HepG2 (cell line): ENCODE data around the gene CEP20. TPM values are rescaled to one million over a fixed set of nuclear protein-coding genes. Genes with fewer than 3 reads are reported as not detected.

Experiments
- ATAC-seq: fragments of 200-7000 bp; cut with Tn5 transposase; 3 replicates; pipeline ENCODE4 v1.9.1; 2020; ENCODE audit warnings: mild to moderate bottlenecking, moderate library complexity
- BruUV-seq: library from RNA; stranded (reverse); fragments of 400-500 nt; replicated peaks from 2 replicates; lab custom pipeline; 2021; lab: Mats Ljungman, UMichigan
- CTCF ChIA-PET: fragments of 300-600 bp; formaldehyde crosslinking; extraction: SDS; loops from one replicate; lab custom pipeline; 2021; ENCODE audit warnings: low total read pairs, inconsistent platforms, low intra/inter-chr PET ratio; lab: Yijun Ruan, JAX
- POLR2A ChIA-PET: fragments of 350-600 bp; sonication (Branson Sonifier 250); formaldehyde crosslinking; loops from one replicate; lab custom pipeline; 2020; ENCODE audit warnings: antibody characterized with exemption, inconsistent platforms; lab: Yijun Ruan, JAX
- DNase-seq: peaks from one replicate; pipeline ENCODE4 v3.0.0-alpha.2; 2015; ENCODE audit warnings: low spot score
- FAIRE-seq: peaks from 3 replicates; lab custom pipeline; 2011; peaks lifted over from hg19 to GRCh38; lab: Jason Lieb, UNC
- H2AFZ ChIP-seq: one replicate; pipeline ENCODE4 v1.6.1; 2011; ENCODE audit warnings: low read length, inconsistent platforms
- H3K27ac ChIP-seq: fragments of 300-600 bp; 3 replicates; pipeline ENCODE4 v1.8.0; 2011; ENCODE audit warnings: mixed run types, mild to moderate bottlenecking, mixed read lengths, low read length, inconsistent platforms; ENCODE audit not compliant: insufficient read depth; ENCODE audit errors: extremely low read length
- H3K27me3 ChIP-seq, 2 experiments: fragments of 200-600 bp in 1 of 2; 2 replicates in 1 of 2; 3 replicates in 1 of 2; pipeline versions ENCODE4 v1.6.0 to v1.8.0; 2011; ENCODE audit warnings: low read length in 2 of 2, mild to moderate bottlenecking in 2 of 2, moderate library complexity in 2 of 2, inconsistent platforms in 1 of 2; ENCODE audit not compliant: insufficient read depth in 2 of 2, control insufficient read depth in 1 of 2
- H3K36me3 ChIP-seq, 2 experiments: fragments of 200-600 bp in 1 of 2; replicated peaks in 1 of 2; 2 replicates in 1 of 2; 3 replicates in 1 of 2; pipeline versions ENCODE4 v1.5.1 to v1.8.0; 2011; ENCODE audit warnings: low read length in 2 of 2, inconsistent platforms in 1 of 2; ENCODE audit not compliant: insufficient read depth in 2 of 2, control insufficient read depth in 1 of 2
- H3K4me1 ChIP-seq: 2 replicates; pipeline ENCODE4 v1.5.1; 2012; ENCODE audit warnings: low read length, inconsistent platforms; ENCODE audit not compliant: insufficient read depth
- H3K4me2 ChIP-seq: 2 replicates; pipeline ENCODE4 v1.6.0; 2011; ENCODE audit warnings: low read depth, low read length, inconsistent platforms
- H3K4me3 ChIP-seq, 3 experiments: fragments of 200-600 bp in 1 of 3; sonication (generic), shearing (Covaris generic) in 1 of 3; replicated peaks in 1 of 3; 2 replicates each; pipeline ENCODE4 v1.5.1; 2011 to 2016; ENCODE audit warnings: low read length in 3 of 3, inconsistent platforms in 2 of 3, low read depth in 2 of 3, mild to moderate bottlenecking in 2 of 3, control low read depth in 1 of 3, mixed read lengths in 1 of 3; ENCODE audit not compliant: insufficient read depth in 1 of 3
- H3K79me2 ChIP-seq: one replicate; pipeline ENCODE4 v1.6.1; 2011; ENCODE audit warnings: low read length, inconsistent platforms; ENCODE audit not compliant: insufficient read depth
- H3K9ac ChIP-seq: 2 replicates; pipeline ENCODE4 v1.6.0; 2011; ENCODE audit warnings: mild to moderate bottlenecking, low read depth, low read length, inconsistent platforms; ENCODE audit not compliant: insufficient read depth
- H3K9me3 ChIP-seq: 2 replicates; pipeline ENCODE4 v1.5.1; 2012; ENCODE audit warnings: mild to moderate bottlenecking, low read length
- H4K20me1 ChIP-seq: 2 replicates; pipeline ENCODE4 v1.6.0; 2011; ENCODE audit warnings: inconsistent platforms, mild to moderate bottlenecking, low read length, moderate library complexity; ENCODE audit not compliant: insufficient read depth
- BRD4 ChIP-seq: sonication (generic); formaldehyde crosslinking; IDR thresholded peaks from 2 replicates; pipeline ENCODE4 v1.4.0; 2020; ENCODE audit warnings: missing genetic modification reagents
- GPN1 ChIP-seq: sonication (generic); formaldehyde crosslinking; IDR thresholded peaks from 2 replicates; pipeline ENCODE4 v1.5.1; 2020; ENCODE audit warnings: missing genetic modification reagents, borderline replicate concordance
- SNAPC4 ChIP-seq: sonication (generic); formaldehyde crosslinking; IDR thresholded peaks from 2 replicates; pipeline ENCODE4 v1.4.0; 2020; ENCODE audit warnings: mild to moderate bottlenecking, missing genetic modification reagents
- SSRP1 ChIP-seq: IDR thresholded peaks from 2 replicates; pipeline ENCODE4 v1.6.1; 2016; ENCODE audit warnings: control low read depth
- TGIF2 ChIP-seq: IDR thresholded peaks from 2 replicates; pipeline ENCODE4 v1.6.1; 2016; ENCODE audit warnings: control low read depth, missing compliant biosample characterization
- ZFY ChIP-seq: sonication (generic); formaldehyde crosslinking; IDR thresholded peaks from 2 replicates; pipeline ENCODE4 v1.4.0; 2020; ENCODE audit warnings: missing genetic modification reagents
- ZNF224 ChIP-seq: sonication (generic); formaldehyde crosslinking; IDR thresholded peaks from 2 replicates; pipeline ENCODE4 v1.5.0; 2020; ENCODE audit warnings: mild to moderate bottlenecking, missing genetic modification reagents
- ZNF7 ChIP-seq: IDR thresholded peaks from 2 replicates; pipeline ENCODE4 v1.6.1; 2016; ENCODE audit warnings: missing biosample characterization, missing genetic modification reagents
- WGBS: methylation state at CpG from one replicate; pipeline ENCODE4 v1.1.6; 2017; ENCODE audit warnings: low lambda C conversion rate; 5-methylcytosine and 5-hydroxymethylcytosine counted together
- in situ Hi-C: cut with HindIII; loops from 2 replicates; pipeline ENCODE4 v1.10.0; 2017; ENCODE audit warnings: low pct_unique_long_range_greater_than_20kb; ENCODE audit not compliant: extremely low pct_ligation_motif_present
- intact Hi-C: fragments of 100-400 bp; cut with micrococcal nuclease; formaldehyde crosslinking; loops from one replicate; pipeline ENCODE4 v1.10.0; 2022; ENCODE audit not compliant: unreplicated experiment
- polyA plus RNA-seq, 8 experiments: library from polyadenylated mRNA; depleted of rRNA in 3 of 8; stranded (reverse) in 7 of 8; unstranded in 1 of 8; fragments of >200 nt; fragmentation: Illumina TruSeq in 4 of 8; extraction: Trizol in 4 of 8; gene quantifications; 2 replicates each; pipeline versions ENCODE4 v1.2.1 to v1.2.3, GENCODE V29; 2011 to 2016; ENCODE audit warnings: low read depth in 4 of 8, missing spikeins in 1 of 8, mixed read lengths in 1 of 8; ENCODE audit not compliant: insufficient read depth in 1 of 8
- total RNA-seq, 5 experiments: library from RNA; depleted of rRNA; stranded (reverse); fragments of >200 nt; fragmentation: Illumina TruSeq; extraction: Trizol; gene quantifications; 2 replicates each; pipeline ENCODE4 v1.2.3, GENCODE V29; 2016; ENCODE audit warnings: low read depth in 1 of 5

Gene CEP20
- total and polyA plus RNA-seq, 2 of the 13 experiments (the other 11 are each of a cell fraction or from before 2014, with no cell fraction given) = 53.0 to 54.1 TPM

GRCh38 chr16:15880434-15881308, 7.7 kb downstream of the CEP20 start:
- peaks cover 18% of the 10 kb centered on the region for H3K79me2 ChIP-seq
- no peaks in the 10 kb centered on the region for H4K20me1 ChIP-seq
- no TSS peak for BruUV-seq
- peaks cover 21% of the 10 kb centered on the region for H3K4me1 ChIP-seq
- intact Hi-C loops = no loop called here
- in situ Hi-C loops = no loop called here
- no peak for FAIRE-seq
- ChIA-PET CTCF (no interaction called here), POLR2A (interaction anchor here (3.4 kb wide), 1 partner anchor 7 kb away, joined by 18 read pairs; the partner anchor contains the start of gene CEP20)
- H3K27ac ChIP-seq = no peak overlapping the region
- H2AFZ ChIP-seq = no peak overlapping the region
- H3K9ac ChIP-seq = no peak overlapping the region
- H3K36me3 ChIP-seq = peaks cover 12 to 42% of the 10 kb centered on the region in 2 experiments
- WGBS = 83% methylated on average over 5 of the region's 5 CpGs
- H3K4me2 ChIP-seq = no peak overlapping the region
- H3K4me3 ChIP-seq = no peak overlapping the region
- H3K9me3 ChIP-seq = no peaks in the 10 kb centered on the region
- TF ChIP-seq GPN1 (CRISPR knock-in tag) = no peak
- TF ChIP-seq TGIF2 = 0 out of 2 replicates have a peak, but pooled peaks have one; percentile 31
- 0 out of 2 replicates have a peak, but pooled peaks have one; percentile 10 for TF ChIP-seq ZFY (CRISPR knock-in tag)
- no peak for TF ChIP-seq SNAPC4 (CRISPR knock-in tag)
- no peak for TF ChIP-seq ZNF224 (CRISPR knock-in tag)
- TF ChIP-seq ZNF7 (CRISPR knock-in tag) = peak; percentile 84
- TF ChIP-seq BRD4 (CRISPR knock-in tag) = no peak
- TF ChIP-seq SSRP1 (CRISPR knock-in tag) = 0 out of 2 replicates have a peak, but pooled peaks have one; percentile 71
- no peak for DNase-seq
- ATAC-seq = peak; percentile 41; the same call in 2 of the 3 replicates
- H3K27me3 ChIP-seq = no peaks in the 10 kb centered on the region
